ENCODE measurements around the gene SDCBP2.
A peak's percentile ranks its signal among the peaks of the same experiment; 100 is the strongest.

The SDCBP2 gene

GRCh38 chr20:1325173-1326030 lies 3.5 kb downstream of the SDCBP2 start:
- peak overlapping the region; percentile 78 for H3K4me3 ChIP-seq (ENCODE audit: control insufficient read depth, low read depth, low read length)
- TF ChIP-seq, protein P1, sequence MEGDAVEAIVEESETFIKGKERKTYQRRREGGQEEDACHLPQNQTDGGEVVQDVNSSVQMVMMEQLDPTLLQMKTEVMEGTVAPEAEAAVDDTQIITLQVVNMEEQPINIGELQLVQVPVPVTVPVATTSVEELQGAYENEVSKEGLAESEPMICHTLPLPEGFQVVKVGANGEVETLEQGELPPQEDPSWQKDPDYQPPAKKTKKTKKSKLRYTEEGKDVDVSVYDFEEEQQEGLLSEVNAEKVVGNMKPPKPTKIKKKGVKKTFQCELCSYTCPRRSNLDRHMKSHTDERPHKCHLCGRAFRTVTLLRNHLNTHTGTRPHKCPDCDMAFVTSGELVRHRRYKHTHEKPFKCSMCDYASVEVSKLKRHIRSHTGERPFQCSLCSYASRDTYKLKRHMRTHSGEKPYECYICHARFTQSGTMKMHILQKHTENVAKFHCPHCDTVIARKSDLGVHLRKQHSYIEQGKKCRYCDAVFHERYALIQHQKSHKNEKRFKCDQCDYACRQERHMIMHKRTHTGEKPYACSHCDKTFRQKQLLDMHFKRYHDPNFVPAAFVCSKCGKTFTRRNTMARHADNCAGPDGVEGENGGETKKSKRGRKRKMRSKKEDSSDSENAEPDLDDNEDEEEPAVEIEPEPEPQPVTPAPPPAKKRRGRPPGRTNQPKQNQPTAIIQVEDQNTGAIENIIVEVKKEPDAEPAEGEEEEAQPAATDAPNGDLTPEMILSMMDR (IDR thresholded peaks at IDR 0.05; ENCODE audit: control insufficient read depth, insufficient read depth, low read depth, low read length, missing control alignments): peak; percentile 17
- peak; percentile 77 for DNase-seq (ENCODE audit: low read depth)

GRCh38 chr20:1324598-1325172 lies 4.3 kb downstream of the SDCBP2 start:
- TF ChIP-seq, protein P1 (IDR thresholded peaks at IDR 0.05; ENCODE audit: control insufficient read depth, insufficient read depth, low read depth, low read length, missing control alignments): no peak
- H3K4me3 ChIP-seq (ENCODE audit: control insufficient read depth, low read depth, low read length): peak overlapping the region; percentile 78
- DNase-seq (ENCODE audit: low read depth): no peak

- TF ChIP-seq, protein P1 (IDR thresholded peaks at IDR 0.05; ENCODE audit: control insufficient read depth, insufficient read depth, low read depth, low read length, missing control alignments): no peak
- H3K4me3 ChIP-seq (ENCODE audit: control insufficient read depth, low read depth, low read length): no peak overlapping the region
- no peak for DNase-seq (ENCODE audit: low read depth)
Measured at GRCh38 chr20:1323830-1324597, 4.9 kb downstream of the SDCBP2 start.

DNA sequence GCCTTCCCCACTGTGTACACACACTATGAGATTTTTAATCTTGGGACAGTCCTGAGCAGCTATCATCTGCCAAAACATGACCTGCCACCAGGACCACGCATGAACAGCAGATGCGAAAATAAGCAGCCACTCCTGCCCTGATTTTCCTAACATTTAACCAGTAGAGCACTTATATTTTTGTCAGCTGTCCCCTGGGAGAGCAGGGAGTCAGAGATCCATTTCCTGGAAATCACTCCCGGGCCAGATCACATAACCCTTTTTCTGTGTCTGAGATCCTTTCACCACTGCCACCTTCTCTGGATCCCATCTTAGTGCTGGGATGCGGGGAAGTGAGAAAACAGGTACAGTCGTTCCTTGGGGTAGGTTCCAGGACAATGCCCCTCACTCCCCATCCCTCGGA lies 5.7 kb downstream of the SDCBP2 start:
- DNase-seq (ENCODE audit: low read depth): no peak
- H3K4me3 ChIP-seq (ENCODE audit: control insufficient read depth, low read depth, low read length): no peak overlapping the region
- TF ChIP-seq, protein P1 (IDR thresholded peaks at IDR 0.05; ENCODE audit: control insufficient read depth, insufficient read depth, low read depth, low read length, missing control alignments): no peak

DNA sequence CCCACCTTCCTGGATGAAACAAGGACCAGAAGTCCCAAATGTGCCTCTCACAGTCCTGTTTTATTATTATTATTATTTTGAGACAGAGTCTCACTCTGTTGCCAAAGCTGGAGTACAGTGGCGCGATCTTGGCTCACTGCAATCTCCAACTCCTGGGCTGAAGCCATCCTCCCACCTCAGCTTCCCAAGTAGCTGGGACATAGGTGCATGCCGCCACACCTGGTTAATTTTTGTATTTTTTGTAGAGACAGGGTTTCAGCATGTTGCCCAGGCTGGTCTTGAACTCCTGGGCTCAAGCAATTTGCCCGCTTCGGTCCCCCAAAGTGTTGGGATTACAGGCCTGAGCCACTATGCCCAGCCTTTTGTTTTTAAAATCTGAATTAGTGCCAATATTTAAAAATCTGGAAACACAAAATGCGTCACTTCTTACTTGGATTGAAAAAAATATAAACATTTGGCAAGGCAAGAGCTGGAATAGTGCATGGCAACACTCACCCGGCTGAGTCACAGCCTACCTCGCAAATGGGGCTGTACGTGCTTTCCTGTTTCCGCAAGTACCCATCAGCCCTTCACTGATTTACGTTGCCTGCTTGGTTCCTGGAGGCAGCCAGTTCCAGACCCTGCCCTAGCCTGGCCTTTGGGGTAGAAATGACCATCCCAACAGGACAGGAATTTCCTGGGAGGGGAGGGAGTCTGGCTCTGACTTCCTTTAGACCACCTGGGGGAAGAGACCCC lies 6.3 kb downstream of the SDCBP2 start:
- peak; percentile 83 for DNase-seq (ENCODE audit: low read depth)
- TF ChIP-seq, protein P1 (IDR thresholded peaks at IDR 0.05; ENCODE audit: control insufficient read depth, insufficient read depth, low read depth, low read length, missing control alignments): no peak
- no peak overlapping the region for H3K4me3 ChIP-seq (ENCODE audit: control insufficient read depth, low read depth, low read length)

DNA sequence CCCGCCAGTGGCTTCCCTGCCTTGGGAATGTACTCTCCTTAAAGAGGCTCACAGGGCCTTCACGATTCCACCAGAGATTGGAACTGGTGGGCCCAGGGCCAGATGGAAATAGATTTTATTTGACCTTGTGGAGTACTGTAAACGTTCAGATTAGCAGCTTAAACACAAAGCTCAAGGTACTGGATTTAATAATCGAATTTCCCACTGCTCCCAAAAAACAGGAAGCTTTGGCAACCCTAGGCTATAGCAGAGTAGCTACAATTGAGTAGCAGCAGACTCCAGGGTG lies 7.3 kb downstream of the SDCBP2 start:
- H3K4me3 ChIP-seq (ENCODE audit: control insufficient read depth, low read depth, low read length): no peak overlapping the region
- no peak for DNase-seq (ENCODE audit: low read depth)
- TF ChIP-seq, protein P1 (IDR thresholded peaks at IDR 0.05; ENCODE audit: control insufficient read depth, insufficient read depth, low read depth, low read length, missing control alignments): no peak
